Effector memory CD4-positive, alpha-beta T cell (primary cell): ENCODE measurements around the gene NRIP1.
"Not testable (repeated sequence)": the region's sequence is repeated elsewhere in the genome, so short reads cannot be mapped to it uniquely, and the experiment has no call there.

ENCODE experiments used
- DNase-seq, 3 donors: peaks; one replicate each; pipeline ENCODE4 v3.0.0-alpha.2; 2020
- H3K27ac ChIP-seq: 2 replicates; pipeline ENCODE4 v1.7.0; 2013; ENCODE audit warnings: mild to moderate bottlenecking, low read length, moderate library complexity; ENCODE audit not compliant: insufficient read depth, poor library complexity, severe bottlenecking
- H3K27me3 ChIP-seq: replicated peaks from 2 replicates; pipeline ENCODE4 v1.7.0; 2013; ENCODE audit warnings: mild to moderate bottlenecking, low read length; ENCODE audit not compliant: insufficient read depth, control insufficient read depth, poor library complexity, severe bottlenecking
- H3K36me3 ChIP-seq: 2 replicates; pipeline ENCODE4 v1.7.0; 2013; ENCODE audit warnings: mild to moderate bottlenecking, low read length, moderate library complexity; ENCODE audit not compliant: control insufficient read depth, insufficient read depth
- H3K4me1 ChIP-seq: 2 replicates; pipeline ENCODE4 v1.7.0; 2013; ENCODE audit warnings: low read length, mild to moderate bottlenecking; ENCODE audit not compliant: control insufficient read depth, insufficient read depth, poor library complexity, severe bottlenecking
- H3K4me3 ChIP-seq: 2 replicates; pipeline ENCODE4 v1.7.0; 2013; ENCODE audit warnings: low read length, low read depth, mild to moderate bottlenecking; ENCODE audit not compliant: insufficient read depth, poor library complexity, severe bottlenecking
- H3K9me3 ChIP-seq: 2 replicates; pipeline ENCODE4 v1.7.0; 2013; ENCODE audit warnings: mild to moderate bottlenecking, low read length, moderate library complexity; ENCODE audit not compliant: control insufficient read depth

NRIP1 gene

DNA sequence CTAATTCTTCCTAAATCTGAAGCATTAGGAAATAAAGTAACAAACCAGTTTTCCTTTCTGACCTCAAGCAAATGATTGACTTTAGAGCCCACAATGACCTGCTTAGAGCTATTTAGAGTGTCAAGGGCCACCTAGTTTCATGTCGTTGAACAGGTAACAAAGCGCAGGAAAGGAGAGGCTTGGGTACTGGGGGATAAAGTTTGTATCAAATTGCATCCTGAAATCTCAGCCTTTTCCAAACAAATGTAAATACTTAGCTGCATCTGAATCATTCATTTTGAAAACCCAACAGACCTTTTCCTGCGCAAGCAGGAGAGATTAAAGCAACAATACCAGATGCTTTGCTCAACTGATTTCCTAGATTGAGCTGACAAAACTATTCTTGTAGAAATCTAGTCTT is 121.2 kb downstream of the NRIP1 start:
- Histone ChIP-seq H3K36me3 (no peaks in the 10 kb centered on the region), H3K4me1 (no peaks in the 10 kb centered on the region), H3K4me3 (no peak overlapping the region), H3K27ac (no peak overlapping the region), H3K27me3 (no peaks in the 10 kb centered on the region), H3K9me3 (no peaks in the 10 kb centered on the region)
- DNase-seq = no peak

DNA sequence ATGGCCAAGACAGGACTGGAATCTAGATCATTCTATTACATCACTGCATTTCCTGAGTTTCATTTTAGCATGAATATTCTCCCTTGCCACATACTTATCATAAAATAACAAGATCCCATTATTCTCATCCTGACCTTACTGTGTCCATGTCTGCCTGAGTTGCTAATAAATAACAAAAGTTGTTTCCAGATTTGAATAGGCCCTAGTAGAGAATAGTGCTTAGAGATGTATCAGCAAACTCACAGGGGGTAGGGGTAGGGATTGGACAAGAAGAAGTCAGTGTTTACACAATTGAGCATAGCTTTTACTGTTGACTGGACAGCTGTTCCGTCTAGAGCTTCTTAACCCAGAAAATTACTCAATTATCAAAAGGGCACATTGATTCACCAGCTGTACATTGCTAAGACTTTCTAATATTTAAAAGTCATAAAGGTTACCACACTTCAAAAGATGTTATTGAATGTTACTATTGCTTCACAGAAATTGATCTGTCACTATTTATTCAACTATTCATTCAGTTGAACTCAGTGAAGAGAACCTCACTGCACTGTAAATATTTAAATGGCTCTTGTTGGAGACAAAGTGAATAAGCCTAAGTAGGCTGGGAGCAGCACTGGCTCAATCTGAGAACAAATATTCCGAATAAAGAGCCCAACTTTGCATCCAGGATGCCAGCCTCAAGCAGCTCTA is 121.9 kb downstream of the NRIP1 start:
- no peak for DNase-seq
- Histone ChIP-seq H3K4me1 (no peaks in the 10 kb centered on the region), H3K27me3 (no peaks in the 10 kb centered on the region), H3K9me3 (no peaks in the 10 kb centered on the region), H3K36me3 (no peaks in the 10 kb centered on the region), H3K4me3 (no peak overlapping the region), H3K27ac (no peak overlapping the region)

DNA sequence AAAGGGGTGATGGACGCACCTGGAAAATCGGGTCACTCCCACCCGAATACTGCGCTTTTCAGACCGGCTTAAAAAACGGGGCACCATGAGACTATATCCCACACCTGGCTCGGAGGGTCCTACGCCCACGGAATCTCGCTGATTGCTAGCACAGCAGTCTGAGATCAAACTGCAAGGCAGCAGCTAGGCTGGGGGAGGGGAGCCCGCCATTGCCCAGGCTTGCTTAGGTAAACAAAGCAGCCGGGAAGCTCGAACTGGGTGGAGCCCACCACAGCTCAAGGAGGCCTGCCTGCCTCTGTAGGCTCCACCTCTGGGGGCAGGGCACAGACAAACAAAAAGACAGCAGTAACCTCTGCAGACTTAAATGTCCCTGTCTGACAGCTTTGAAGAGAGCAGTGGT is 137.5 kb downstream of the NRIP1 start:
- H3K36me3 ChIP-seq, DNase-seq, H3K27me3 ChIP-seq, H3K27ac ChIP-seq, H3K4me3 ChIP-seq, H3K9me3 ChIP-seq, H3K4me1 ChIP-seq: not testable (repeated sequence)

DNA sequence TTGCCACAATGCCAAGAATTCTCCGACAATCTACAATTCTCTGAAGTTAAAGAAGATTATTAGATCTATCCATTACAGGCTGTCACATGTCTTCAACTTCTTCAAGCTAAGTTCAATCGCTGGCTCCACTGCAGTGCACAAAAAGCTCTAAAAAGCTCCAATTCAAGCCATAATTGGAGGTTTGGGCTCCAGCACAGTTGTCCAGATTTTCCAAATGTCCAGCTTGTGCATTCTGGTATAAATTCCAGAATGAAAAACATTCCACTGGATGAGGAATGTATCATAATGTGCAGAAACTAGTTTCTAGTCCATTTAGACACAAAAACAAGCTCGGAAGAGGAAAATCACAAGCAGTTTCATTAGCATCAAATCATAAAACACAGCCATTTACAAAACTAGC is 138.6 kb downstream of the NRIP1 start:
- Histone ChIP-seq H3K27me3 (no peaks in the 10 kb centered on the region), H3K36me3 (no peaks in the 10 kb centered on the region), H3K4me1 (no peaks in the 10 kb centered on the region), H3K4me3 (no peak overlapping the region), H3K27ac (no peak overlapping the region), H3K9me3 (no peaks in the 10 kb centered on the region)
- DNase-seq = no peak

DNA sequence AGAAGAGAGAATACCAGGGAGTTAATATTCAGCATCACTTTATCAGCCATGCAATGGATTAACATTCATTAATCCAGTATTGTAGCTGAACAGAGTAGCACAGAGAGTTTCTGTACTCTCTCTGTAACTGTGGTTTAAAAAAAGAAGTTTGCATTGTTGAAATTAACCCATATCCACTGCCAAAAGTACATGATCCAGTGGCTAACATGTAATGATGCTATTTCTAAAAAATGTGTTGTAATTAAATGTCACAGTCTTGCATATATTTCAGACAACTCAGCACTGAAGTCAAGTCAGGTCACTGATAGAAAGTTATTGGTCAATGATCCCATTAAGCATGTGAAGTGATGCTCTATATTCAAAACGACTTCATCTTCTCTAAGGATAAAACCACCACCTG is 141.3 kb downstream of the NRIP1 start:
- H3K27ac ChIP-seq = no peak overlapping the region
- H3K4me3 ChIP-seq = no peak overlapping the region
- H3K4me1 ChIP-seq = no peaks in the 10 kb centered on the region
- no peaks in the 10 kb centered on the region for H3K9me3 ChIP-seq
- DNase-seq = no peak
- H3K27me3 ChIP-seq = no peaks in the 10 kb centered on the region
- H3K36me3 ChIP-seq = no peaks in the 10 kb centered on the region

DNA sequence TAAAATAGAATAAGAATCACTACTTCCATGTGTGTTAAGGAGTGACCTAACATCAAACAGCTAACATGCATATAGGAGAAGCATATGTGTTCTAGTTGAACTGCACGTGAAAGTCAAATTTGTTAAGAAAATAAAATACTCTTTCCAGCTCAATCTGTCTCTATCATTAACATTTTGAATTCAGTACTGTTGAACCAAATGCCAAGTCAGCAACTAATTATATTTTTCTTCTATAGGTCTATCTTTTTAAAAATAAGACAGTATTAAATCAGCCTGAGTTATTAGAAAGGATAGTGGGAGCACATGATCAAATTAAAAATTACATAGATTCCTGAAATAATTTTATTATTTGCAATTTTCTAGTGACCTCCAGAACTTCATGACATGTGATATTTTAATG is 141.8 kb downstream of the NRIP1 start:
- no peak overlapping the region for H3K4me3 ChIP-seq
- no peaks in the 10 kb centered on the region for H3K9me3 ChIP-seq
- no peak overlapping the region for H3K27ac ChIP-seq
- DNase-seq = no peak
- H3K27me3 ChIP-seq = no peaks in the 10 kb centered on the region
- no peaks in the 10 kb centered on the region for H3K36me3 ChIP-seq
- H3K4me1 ChIP-seq = no peaks in the 10 kb centered on the region

DNA sequence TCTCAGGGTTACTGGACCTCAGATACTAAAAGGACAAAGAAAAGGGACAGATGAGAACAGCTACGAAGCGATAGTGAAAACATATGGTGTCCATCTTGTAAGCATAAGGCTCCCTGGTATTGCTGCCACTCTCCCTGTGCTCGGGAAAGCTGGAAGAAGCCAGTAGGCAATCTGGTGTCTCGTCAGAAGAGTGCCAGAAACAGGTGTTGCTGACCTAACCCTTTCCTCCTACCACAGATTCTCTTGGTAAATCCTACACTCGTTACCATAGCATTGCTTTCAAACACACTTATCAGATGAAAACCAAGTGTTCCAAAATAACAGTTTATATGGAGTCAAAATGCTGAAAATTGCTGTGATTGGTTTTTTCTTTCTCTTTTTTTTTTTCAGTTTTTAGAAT is 146.3 kb downstream of the NRIP1 start:
- no peak overlapping the region for H3K27ac ChIP-seq
- no peak for DNase-seq
- no peaks in the 10 kb centered on the region for H3K9me3 ChIP-seq
- H3K4me3 ChIP-seq = no peak overlapping the region
- H3K27me3 ChIP-seq = no peaks in the 10 kb centered on the region
- H3K4me1 ChIP-seq = no peaks in the 10 kb centered on the region
- no peaks in the 10 kb centered on the region for H3K36me3 ChIP-seq

DNA sequence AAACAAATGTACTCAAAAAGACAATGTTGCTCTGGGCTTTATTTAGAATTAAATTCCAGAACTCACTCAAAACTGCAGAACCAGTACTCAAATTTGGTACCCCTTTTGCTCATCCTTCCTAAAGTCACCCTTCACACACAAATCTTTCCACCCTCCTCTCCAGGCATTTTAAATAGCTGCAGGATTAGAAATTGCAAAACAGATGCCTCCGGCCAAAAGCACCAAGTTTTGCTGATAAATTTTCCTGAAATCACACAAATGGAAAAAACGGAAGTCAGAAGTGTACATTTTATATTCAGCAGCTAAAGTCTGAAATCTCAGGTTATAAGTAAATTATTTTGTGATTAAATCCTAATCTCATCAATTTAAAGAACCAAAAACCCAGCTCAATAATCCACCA is 147.0 kb downstream of the NRIP1 start:
- H3K4me3 ChIP-seq = no peak overlapping the region
- no peak overlapping the region for H3K27ac ChIP-seq
- no peak for DNase-seq
- H3K4me1 ChIP-seq = no peaks in the 10 kb centered on the region
- no peaks in the 10 kb centered on the region for H3K36me3 ChIP-seq
- H3K27me3 ChIP-seq = no peaks in the 10 kb centered on the region
- H3K9me3 ChIP-seq = no peaks in the 10 kb centered on the region

DNA sequence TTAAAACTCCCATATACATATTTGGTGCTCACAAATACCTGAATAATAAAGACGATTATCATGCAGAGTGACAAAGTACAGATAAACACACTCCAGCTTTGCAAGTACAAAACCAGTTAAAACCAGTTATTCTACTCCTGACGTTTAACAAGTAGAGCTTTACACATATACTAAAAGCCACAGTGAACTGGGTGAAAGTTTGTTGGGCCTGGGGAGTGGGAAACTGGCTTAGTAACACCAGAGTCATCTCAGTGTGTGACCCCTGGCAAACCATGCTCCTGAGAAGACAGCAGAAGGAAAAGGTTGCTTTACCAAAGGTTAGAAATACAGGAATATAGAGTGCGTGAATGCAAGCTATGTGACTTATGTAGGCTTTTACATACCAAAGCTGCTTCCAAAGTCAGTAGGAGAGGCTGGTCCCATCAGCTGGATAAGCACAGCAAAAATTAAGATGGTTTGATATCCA is 148.1 kb downstream of the NRIP1 start:
- no peak overlapping the region for H3K27ac ChIP-seq
- H3K9me3 ChIP-seq = no peaks in the 10 kb centered on the region
- no peaks in the 10 kb centered on the region for H3K27me3 ChIP-seq
- H3K4me3 ChIP-seq = no peak overlapping the region
- no peak for DNase-seq
- no peaks in the 10 kb centered on the region for H3K4me1 ChIP-seq
- no peaks in the 10 kb centered on the region for H3K36me3 ChIP-seq

DNA sequence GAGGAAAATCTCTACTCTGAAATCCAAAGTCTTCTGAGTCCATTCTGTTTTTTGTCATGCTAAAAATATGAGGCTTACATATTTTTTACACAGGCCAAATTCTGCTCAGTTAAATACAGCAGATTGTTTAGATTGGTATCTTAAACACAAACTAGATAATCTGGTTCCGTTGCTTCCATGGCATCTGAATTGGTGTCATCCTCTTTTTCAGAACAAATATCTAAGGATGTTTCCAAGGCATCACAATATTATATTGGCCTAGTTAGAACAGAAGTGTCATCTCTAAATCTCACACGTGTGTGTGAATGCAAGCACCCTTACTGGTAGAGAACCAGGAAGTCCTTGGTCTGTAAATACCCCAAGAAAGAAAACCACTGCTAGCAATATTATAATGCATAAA is 151.2 kb downstream of the NRIP1 start:
- Histone ChIP-seq H3K27me3 (no peaks in the 10 kb centered on the region), H3K4me1 (no peaks in the 10 kb centered on the region), H3K27ac (no peak overlapping the region), H3K9me3 (no peaks in the 10 kb centered on the region), H3K36me3 (no peaks in the 10 kb centered on the region), H3K4me3 (no peak overlapping the region)
- DNase-seq = no peak
